WTC11 (cell line): Measurements from ENCODE around the gene ADCY5. TPM values are rescaled to one million over a fixed set of nuclear protein-coding genes. Genes with fewer than 3 reads are reported as not detected.

ENCODE experiments used
- ATAC-seq: fragments of 200-7000 bp; cut with Tn5 transposase; 2 replicates; pipeline ENCODE4 v1.10.0; 2021; ENCODE audit warnings: mild to moderate bottlenecking, moderate library complexity
- CTCF ChIA-PET: fragments of 300-600 bp; sonication (Branson Sonifier 250); formaldehyde crosslinking; loops from one replicate; lab custom pipeline; 2021; ENCODE audit warnings: antibody characterized with exemption; lab: Charles Lee
- POLR2A ChIA-PET: fragments of 350-600 bp; sonication (Branson Sonifier 250); formaldehyde crosslinking; loops from one replicate; lab custom pipeline; 2021; ENCODE audit warnings: antibody characterized with exemption; lab: Charles Lee
- DNase-seq: peaks from one replicate; pipeline ENCODE4 v3.0.0; 2021; ENCODE audit warnings: low spot score
- H3K27ac Mint-ChIP-seq: 2 replicates; pipeline ENCODE4 v1.8.0; 2021; ENCODE audit warnings: mixed read lengths
- H3K27me3 Mint-ChIP-seq: 2 replicates; pipeline ENCODE4 v1.8.0; 2021; ENCODE audit warnings: low read depth, mild to moderate bottlenecking, moderate library complexity, mixed read lengths
- H3K36me3 Mint-ChIP-seq: 2 replicates; pipeline ENCODE4 v1.8.0; 2021; ENCODE audit warnings: mixed read lengths
- H3K4me1 Mint-ChIP-seq: 2 replicates; pipeline ENCODE4 v1.8.0; 2022; ENCODE audit warnings: mixed read lengths
- H3K4me3 Mint-ChIP-seq: 2 replicates; pipeline ENCODE4 v1.8.0; 2021; ENCODE audit warnings: mild to moderate bottlenecking, moderate library complexity, mixed read lengths
- H3K9me3 Mint-ChIP-seq: 2 replicates; pipeline ENCODE4 v1.8.0; 2021; ENCODE audit warnings: mixed read lengths
- ATF3 ChIP-seq: sonication (generic); formaldehyde crosslinking; conservative IDR thresholded peaks from 2 replicates; pipeline ENCODE4 v1.8.1; 2022; ENCODE audit warnings: mild to moderate bottlenecking, missing genetic modification reagents
- ELF4 ChIP-seq: sonication (generic); formaldehyde crosslinking; IDR thresholded peaks from 2 replicates; pipeline ENCODE4 v1.8.1; 2022; ENCODE audit warnings: low read depth, mild to moderate bottlenecking, moderate library complexity, missing genetic modification reagents
- FOXJ3 ChIP-seq: sonication (generic); formaldehyde crosslinking; IDR thresholded peaks from 2 replicates; pipeline ENCODE4 v1.9.0; 2021; ENCODE audit warnings: missing genetic modification reagents, mild to moderate bottlenecking, borderline replicate concordance
- FOXP1 ChIP-seq: sonication (generic); formaldehyde crosslinking; IDR thresholded peaks from 2 replicates; pipeline ENCODE4 v1.8.0; 2022; ENCODE audit warnings: missing genetic modification reagents, mild to moderate bottlenecking, moderate library complexity, borderline replicate concordance
- FOXP4 ChIP-seq: sonication (generic); formaldehyde crosslinking; IDR thresholded peaks from 2 replicates; pipeline ENCODE4 v1.8.0; 2022; ENCODE audit warnings: mild to moderate bottlenecking, missing genetic modification reagents
- NFE2L1 ChIP-seq: sonication (generic); formaldehyde crosslinking; IDR thresholded peaks from 2 replicates; pipeline ENCODE4 v1.8.1; 2023; ENCODE audit warnings: missing genetic modification reagents
- NR1H2 ChIP-seq: sonication (generic); formaldehyde crosslinking; IDR thresholded peaks from 2 replicates; pipeline ENCODE4 v1.9.0; 2021; ENCODE audit warnings: mild to moderate bottlenecking, moderate library complexity, missing genetic modification reagents
- OVOL2 ChIP-seq: fragments of 250-450 bp; sonication (Bioruptor Pico); IDR thresholded peaks from 2 replicates; pipeline ENCODE4 v1.9.0; 2021; ENCODE audit warnings: mild to moderate bottlenecking, borderline replicate concordance
- TCF7 ChIP-seq: sonication (generic); formaldehyde crosslinking; IDR thresholded peaks from 2 replicates; pipeline ENCODE4 v1.8.0; 2022; ENCODE audit warnings: mild to moderate bottlenecking, low read depth, missing genetic modification reagents, moderate library complexity
- TP53 ChIP-seq: sonication (generic); formaldehyde crosslinking; IDR thresholded peaks from 2 replicates; pipeline ENCODE4 v1.8.1; 2023; ENCODE audit warnings: mild to moderate bottlenecking, missing genetic modification reagents
- ZNF121 ChIP-seq: sonication (generic); formaldehyde crosslinking; IDR thresholded peaks from 2 replicates; pipeline ENCODE4 v1.8.0; 2023; ENCODE audit warnings: missing genetic modification reagents
- ZNF396 ChIP-seq: fragments of 250-450 bp; sonication (Bioruptor Pico); IDR thresholded peaks from 2 replicates; pipeline ENCODE4 v1.8.0; 2021; ENCODE audit warnings: mild to moderate bottlenecking, moderate library complexity, borderline replicate concordance
- ZNF532 ChIP-seq: fragments of 250-450 bp; sonication (Bioruptor Pico); IDR thresholded peaks from 2 replicates; pipeline ENCODE4 v1.9.0; 2021; ENCODE audit warnings: mild to moderate bottlenecking, borderline replicate concordance
- total RNA-seq: library from RNA; stranded (reverse); gene quantifications from 3 replicates; pipeline ENCODE4 v1.2.3, GENCODE V29; 2021
- TF ChIP-seq, protein P1 (sequence below): fragments of 250-450 bp; sonication (Bioruptor Pico); IDR thresholded peaks from 2 replicates; pipeline ENCODE4 v1.8.0; 2021; ENCODE audit warnings: mild to moderate bottlenecking
- TF ChIP-seq, protein P2 (sequence below): sonication (generic); formaldehyde crosslinking; IDR thresholded peaks from 2 replicates; pipeline ENCODE4 v1.8.1; 2022; ENCODE audit warnings: missing genetic modification reagents, borderline replicate concordance
- TF ChIP-seq, protein P3 (sequence below): fragments of 250-450 bp; sonication (Bioruptor Pico); IDR thresholded peaks from 2 replicates; pipeline ENCODE4 v1.9.0; 2021; ENCODE audit warnings: mild to moderate bottlenecking

The ADCY5 gene
- total RNA-seq, 1 experiment from 2014 or later, result 23.5 TPM

DNA sequence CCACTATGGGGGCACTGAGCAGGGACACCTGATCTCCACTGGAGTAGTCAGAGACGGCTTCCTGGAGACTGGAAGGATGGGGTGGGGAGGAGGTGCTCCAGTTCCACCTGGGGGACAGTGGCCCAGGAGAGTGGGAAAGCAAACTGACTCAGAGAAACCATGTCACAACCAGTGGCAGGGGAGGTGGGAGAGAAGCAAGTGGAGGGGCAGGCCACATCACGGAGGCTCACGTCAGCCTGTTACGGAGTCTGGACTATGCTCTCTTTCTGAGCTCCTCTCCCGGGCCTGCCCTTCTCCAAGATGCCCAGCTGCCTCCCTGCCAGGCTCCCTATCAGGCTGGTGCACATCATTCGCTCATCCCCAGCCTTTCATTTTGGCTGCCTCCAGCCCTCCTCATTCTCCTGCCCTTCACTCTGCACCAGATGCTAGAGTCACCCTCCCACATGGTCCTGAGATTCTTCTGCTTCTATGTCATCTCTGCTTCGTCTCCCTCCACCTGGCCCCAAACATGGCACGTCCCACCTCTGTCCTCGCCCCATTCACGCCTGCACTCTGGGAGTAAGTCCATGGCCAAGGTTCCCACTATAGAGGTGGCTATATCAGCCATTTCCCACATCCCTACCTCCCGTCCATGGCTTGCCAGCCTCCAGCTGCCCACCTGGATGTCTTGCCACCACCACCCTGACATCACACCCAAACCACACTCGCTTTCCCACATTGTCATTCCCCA is 100.3 kb downstream of the ADCY5 start (continued):
- no peak for TF ChIP-seq ZNF532
- TF ChIP-seq FOXJ3 (CRISPR knock-in tag), result no peak
- TF ChIP-seq FOXP4 (CRISPR knock-in tag), result no peak
- TF ChIP-seq ATF3 (CRISPR knock-in tag), result no peak
- no peak for TF ChIP-seq ZNF121 (CRISPR knock-in tag)
- TF ChIP-seq, protein P1, sequence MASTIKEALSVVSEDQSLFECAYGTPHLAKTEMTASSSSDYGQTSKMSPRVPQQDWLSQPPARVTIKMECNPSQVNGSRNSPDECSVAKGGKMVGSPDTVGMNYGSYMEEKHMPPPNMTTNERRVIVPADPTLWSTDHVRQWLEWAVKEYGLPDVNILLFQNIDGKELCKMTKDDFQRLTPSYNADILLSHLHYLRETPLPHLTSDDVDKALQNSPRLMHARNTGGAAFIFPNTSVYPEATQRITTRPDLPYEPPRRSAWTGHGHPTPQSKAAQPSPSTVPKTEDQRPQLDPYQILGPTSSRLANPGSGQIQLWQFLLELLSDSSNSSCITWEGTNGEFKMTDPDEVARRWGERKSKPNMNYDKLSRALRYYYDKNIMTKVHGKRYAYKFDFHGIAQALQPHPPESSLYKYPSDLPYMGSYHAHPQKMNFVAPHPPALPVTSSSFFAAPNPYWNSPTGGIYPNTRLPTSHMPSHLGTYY (CRISPR knock-in tag), result no peak

DNA sequence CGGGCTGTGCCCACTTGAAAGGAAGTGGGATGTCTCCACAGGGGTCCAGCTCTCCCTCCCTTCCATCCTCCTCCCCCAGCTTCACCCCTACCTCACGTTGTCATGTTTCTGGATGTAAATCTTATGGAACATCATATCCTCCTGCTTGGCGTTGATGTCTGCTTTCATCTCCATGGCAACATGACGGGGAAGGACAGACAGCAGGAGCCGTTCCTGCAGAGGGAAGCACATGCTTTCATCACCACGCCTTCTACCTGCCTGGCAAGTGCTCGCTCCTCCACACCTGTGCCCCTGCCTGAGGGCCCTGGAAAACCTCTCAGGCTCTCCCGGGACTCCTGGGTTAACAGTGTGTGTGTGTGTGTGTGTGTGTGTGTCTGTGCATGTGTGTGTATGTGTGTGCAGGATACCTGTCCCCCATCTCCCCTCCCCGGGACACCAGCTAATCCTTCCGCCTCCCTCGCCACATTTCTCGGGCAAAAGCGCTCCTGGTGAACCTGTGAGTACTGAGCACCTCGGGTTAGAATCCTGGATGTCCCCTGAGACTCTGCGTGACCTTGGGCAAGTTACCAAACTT is 101.1 kb downstream of the ADCY5 start:
- ChIA-PET POLR2A (no interaction called here), CTCF (interaction anchor here (0.9 to 2.9 kb wide), 4 partner anchors 13 to 101 kb away, joined by 3 to 12 read pairs (median 4); no protein-coding TSS in a partner anchor)
- no peak for TF ChIP-seq TP53 (CRISPR knock-in tag)
- TF ChIP-seq TCF7 (CRISPR knock-in tag), result no peak
- TF ChIP-seq, protein P2, sequence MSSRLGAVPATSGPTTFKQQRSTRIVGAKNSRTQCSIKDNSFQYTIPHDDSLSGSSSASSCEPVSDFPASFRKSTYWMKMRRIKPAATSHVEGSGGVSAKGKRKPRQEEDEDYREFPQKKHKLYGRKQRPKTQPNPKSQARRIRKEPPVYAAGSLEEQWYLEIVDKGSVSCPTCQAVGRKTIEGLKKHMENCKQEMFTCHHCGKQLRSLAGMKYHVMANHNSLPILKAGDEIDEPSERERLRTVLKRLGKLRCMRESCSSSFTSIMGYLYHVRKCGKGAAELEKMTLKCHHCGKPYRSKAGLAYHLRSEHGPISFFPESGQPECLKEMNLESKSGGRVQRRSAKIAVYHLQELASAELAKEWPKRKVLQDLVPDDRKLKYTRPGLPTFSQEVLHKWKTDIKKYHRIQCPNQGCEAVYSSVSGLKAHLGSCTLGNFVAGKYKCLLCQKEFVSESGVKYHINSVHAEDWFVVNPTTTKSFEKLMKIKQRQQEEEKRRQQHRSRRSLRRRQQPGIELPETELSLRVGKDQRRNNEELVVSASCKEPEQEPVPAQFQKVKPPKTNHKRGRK (CRISPR knock-in tag), result no peak
- TF ChIP-seq ELF4 (CRISPR knock-in tag), result no peak
- Mint-ChIP-seq H3K4me3 (no peak overlapping the region), H3K4me1 (peaks cover 26% of the 10 kb centered on the region), H3K27ac (no peak overlapping the region), H3K27me3 (no peaks in the 10 kb centered on the region), H3K9me3 (no peaks in the 10 kb centered on the region), H3K36me3 (no peaks in the 10 kb centered on the region)
- ATAC-seq (no peak), DNase-seq (no peak)

GRCh38 chr3:123347205-123347604 is 101.7 kb downstream of the ADCY5 start:
- Mint-ChIP-seq H3K36me3 (no peaks in the 10 kb centered on the region), H3K27me3 (no peaks in the 10 kb centered on the region), H3K4me1 (peaks cover 26% of the 10 kb centered on the region), H3K4me3 (no peak overlapping the region), H3K27ac (no peak overlapping the region), H3K9me3 (no peaks in the 10 kb centered on the region)
- DNase-seq, result no peak
- no peak for ATAC-seq
- POLR2A ChIA-PET, result no interaction called here
- CTCF ChIA-PET, result interaction anchor here (0.7 to 2.9 kb wide), 5 partner anchors 13 to 101 kb away, joined by 3 to 12 read pairs (median 3); no protein-coding TSS in a partner anchor
- no peak for TF ChIP-seq NR1H2
- TF ChIP-seq OVOL2, result no peak
- TF ChIP-seq NFE2L1 (CRISPR knock-in tag), result no peak
- TF ChIP-seq FOXP1 (CRISPR knock-in tag), result no peak
- TF ChIP-seq, protein P3, sequence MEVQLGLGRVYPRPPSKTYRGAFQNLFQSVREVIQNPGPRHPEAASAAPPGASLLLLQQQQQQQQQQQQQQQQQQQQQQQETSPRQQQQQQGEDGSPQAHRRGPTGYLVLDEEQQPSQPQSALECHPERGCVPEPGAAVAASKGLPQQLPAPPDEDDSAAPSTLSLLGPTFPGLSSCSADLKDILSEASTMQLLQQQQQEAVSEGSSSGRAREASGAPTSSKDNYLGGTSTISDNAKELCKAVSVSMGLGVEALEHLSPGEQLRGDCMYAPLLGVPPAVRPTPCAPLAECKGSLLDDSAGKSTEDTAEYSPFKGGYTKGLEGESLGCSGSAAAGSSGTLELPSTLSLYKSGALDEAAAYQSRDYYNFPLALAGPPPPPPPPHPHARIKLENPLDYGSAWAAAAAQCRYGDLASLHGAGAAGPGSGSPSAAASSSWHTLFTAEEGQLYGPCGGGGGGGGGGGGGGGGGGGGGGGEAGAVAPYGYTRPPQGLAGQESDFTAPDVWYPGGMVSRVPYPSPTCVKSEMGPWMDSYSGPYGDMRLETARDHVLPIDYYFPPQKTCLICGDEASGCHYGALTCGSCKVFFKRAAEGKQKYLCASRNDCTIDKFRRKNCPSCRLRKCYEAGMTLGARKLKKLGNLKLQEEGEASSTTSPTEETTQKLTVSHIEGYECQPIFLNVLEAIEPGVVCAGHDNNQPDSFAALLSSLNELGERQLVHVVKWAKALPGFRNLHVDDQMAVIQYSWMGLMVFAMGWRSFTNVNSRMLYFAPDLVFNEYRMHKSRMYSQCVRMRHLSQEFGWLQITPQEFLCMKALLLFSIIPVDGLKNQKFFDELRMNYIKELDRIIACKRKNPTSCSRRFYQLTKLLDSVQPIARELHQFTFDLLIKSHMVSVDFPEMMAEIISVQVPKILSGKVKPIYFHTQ, result no peak
- no peak for TF ChIP-seq ZNF396 (CRISPR knock-in tag)
